ENCODE data around the gene DTD1. TPM values are rescaled to one million over a fixed set of nuclear protein-coding genes. Genes with fewer than 3 reads are reported as not detected.

Gene DTD1
- total and polyA plus RNA-seq, 2 of the 13 experiments (the other 11 are each of a cell fraction or from before 2014, with no cell fraction given) = 41.2 to 79.3 TPM

- Histone ChIP-seq H3K27me3 (ENCODE audit: control insufficient read depth in 1 of 2, insufficient read depth in 2 of 2, low read length in 2 of 2) (no peaks in the 10 kb centered on the region), H2AFZ (ENCODE audit: low read length) (no peak overlapping the region), H3K4me3 (replicated peaks in 1 of 3; ENCODE audit: insufficient read depth in 1 of 3, low read depth in 2 of 3, low read length in 3 of 3) (no peak overlapping the region), H3K4me2 (ENCODE audit: low read depth, low read length) (no peak overlapping the region), H3K4me1 (ENCODE audit: insufficient read depth, low read length) (no peaks in the 10 kb centered on the region), H3K9me3 (ENCODE audit: low read length) (peaks cover 9% of the 10 kb centered on the region), H3K27ac (ENCODE audit: extremely low read length, insufficient read depth, low read length) (no peak overlapping the region), H3K36me3 (replicated peaks in 1 of 2; ENCODE audit: control insufficient read depth in 1 of 2, insufficient read depth in 2 of 2, low read length in 2 of 2) (no peaks in the 10 kb centered on the region), H4K20me1 (ENCODE audit: insufficient read depth, low read length) (no peaks in the 10 kb centered on the region), H3K9ac (ENCODE audit: insufficient read depth, low read depth, low read length) (no peak overlapping the region), H3K79me2 (ENCODE audit: insufficient read depth, low read length) (no peaks in the 10 kb centered on the region)
- no peak for FAIRE-seq
- CTCF ChIA-PET (ENCODE audit: low intra/inter-chr PET ratio, low total read pairs) = no interaction called here
- TF ChIP-seq CEBPZ (IDR thresholded peaks at IDR 0.05; ENCODE audit: low read length) (no peak), ZMYM2 (CRISPR knock-in tag; IDR thresholded peaks at IDR 0.05) (no peak)
- in situ Hi-C loops (cut with HindIII; ENCODE audit: extremely low pct_ligation_motif_present, low pct_unique_long_range_greater_than_20kb) (no loop called here), intact Hi-C loops (cut with micrococcal nuclease; ENCODE audit: unreplicated experiment) (no loop called here)
- WGBS (ENCODE audit: low lambda C conversion rate) = 98% methylated on average over 3 of the region's 3 CpGs
- ATAC-seq = no peak
- no peak for DNase-seq (ENCODE audit: low spot score)
- BruUV-seq (replicated peaks) = no TSS peak
- POLR2A ChIA-PET = no interaction called here
Measured at GRCh38 chr20:18719426-18719825, 131.6 kb downstream of the DTD1 start.

GRCh38 chr20:18721551-18722115 lies 133.8 kb downstream of the DTD1 start:
- no peaks in the 10 kb centered on the region for H3K79me2 ChIP-seq (ENCODE audit: insufficient read depth, low read length)
- BruUV-seq (replicated peaks) = no TSS peak
- no peak overlapping the region for H3K27ac ChIP-seq (ENCODE audit: extremely low read length, insufficient read depth, low read length)
- no peak overlapping the region for H3K9ac ChIP-seq (ENCODE audit: insufficient read depth, low read depth, low read length)
- WGBS (ENCODE audit: low lambda C conversion rate) = 72% methylated on average over 9 of the region's 9 CpGs
- no peak for TF ChIP-seq BRD4 (CRISPR knock-in tag; IDR thresholded peaks at IDR 0.05)
- TF ChIP-seq THAP8 (CRISPR knock-in tag; IDR thresholded peaks at IDR 0.05; ENCODE audit: borderline replicate concordance) = no peak
- TF ChIP-seq ZNF101 (CRISPR knock-in tag; IDR thresholded peaks at IDR 0.05; ENCODE audit: borderline replicate concordance, low read depth) = no peak
- no peak for TF ChIP-seq JUN (CRISPR knock-in tag; IDR thresholded peaks at IDR 0.05)
- TF ChIP-seq ZNF878 (CRISPR knock-in tag; IDR thresholded peaks at IDR 0.05) = no peak
- no peak for TF ChIP-seq ZSCAN30 (CRISPR knock-in tag; IDR thresholded peaks at IDR 0.05)
- TF ChIP-seq AHR (CRISPR knock-in tag; IDR thresholded peaks at IDR 0.05) = no peak
- no peak for TF ChIP-seq ZNF674 (CRISPR knock-in tag; IDR thresholded peaks at IDR 0.05; ENCODE audit: low read depth)
- TF ChIP-seq NONO (IDR thresholded peaks at IDR 0.05) = no peak
- TF ChIP-seq NONO (CRISPR knock-in tag; conservative IDR thresholded peaks at IDR 0.05) = no peak
- TF ChIP-seq TGIF2 (CRISPR knock-in tag; IDR thresholded peaks at IDR 0.05) = no peak
- TF ChIP-seq ZNF572 (CRISPR knock-in tag; IDR thresholded peaks at IDR 0.05) = no peak
- no peak for FAIRE-seq
- no peak for ATAC-seq
- CTCF ChIA-PET (ENCODE audit: low intra/inter-chr PET ratio, low total read pairs) = no interaction called here
- H3K4me2 ChIP-seq (ENCODE audit: low read depth, low read length) = no peak overlapping the region
- H3K9me3 ChIP-seq (ENCODE audit: low read length) = peaks cover 9% of the 10 kb centered on the region
- peaks cover 3% of the 10 kb centered on the region for H3K4me1 ChIP-seq (ENCODE audit: insufficient read depth, low read length)
- POLR2A ChIA-PET = no interaction called here
- H3K27me3 ChIP-seq (ENCODE audit: control insufficient read depth in 1 of 2, insufficient read depth in 2 of 2, low read length in 2 of 2) = no peaks in the 10 kb centered on the region
- in situ Hi-C loops (cut with HindIII; ENCODE audit: extremely low pct_ligation_motif_present, low pct_unique_long_range_greater_than_20kb) (no loop called here), intact Hi-C loops (cut with micrococcal nuclease; ENCODE audit: unreplicated experiment) (no loop called here)
- no peak overlapping the region for H2AFZ ChIP-seq (ENCODE audit: low read length)
- no peak for DNase-seq (ENCODE audit: low spot score)
- no peak overlapping the region for H3K4me3 ChIP-seq (replicated peaks in 1 of 3; ENCODE audit: insufficient read depth in 1 of 3, low read depth in 2 of 3, low read length in 3 of 3)
- H4K20me1 ChIP-seq (ENCODE audit: insufficient read depth, low read length) = no peaks in the 10 kb centered on the region
- no peaks in the 10 kb centered on the region for H3K36me3 ChIP-seq (replicated peaks in 1 of 2; ENCODE audit: control insufficient read depth in 1 of 2, insufficient read depth in 2 of 2, low read length in 2 of 2)
